Measurements from ENCODE around the gene COL4A2.

- TF ChIP-seq CTCF (conservative IDR thresholded peaks at IDR 0.05; ENCODE audit: low read depth, low read length) (no peak), EZH2 (IDR thresholded peaks at IDR 0.05; ENCODE audit: low read length, unreplicated experiment) (no peak), EZH2phosphoT487 (IDR thresholded peaks at IDR 0.05; ENCODE audit: borderline replicate concordance, low read length) (no peak)
Observed at GRCh38 chr13:110261166-110262081, 45.7 kb upstream of the COL4A2 start.
